GM12872 (cell line): Measurements from ENCODE around the gene KRT86.
A peak's percentile ranks its signal among the peaks of the same experiment; 100 is the strongest.

ENCODE experiments used
- TF ChIP-seq, protein P1 (sequence below): IDR thresholded peaks from 3 replicates; pipeline ENCODE4 v1.5.1; 2011; ENCODE audit warnings: low read depth, mild to moderate bottlenecking, low read length, moderate library complexity; ENCODE audit not compliant: insufficient read depth

KRT86 gene

DNA sequence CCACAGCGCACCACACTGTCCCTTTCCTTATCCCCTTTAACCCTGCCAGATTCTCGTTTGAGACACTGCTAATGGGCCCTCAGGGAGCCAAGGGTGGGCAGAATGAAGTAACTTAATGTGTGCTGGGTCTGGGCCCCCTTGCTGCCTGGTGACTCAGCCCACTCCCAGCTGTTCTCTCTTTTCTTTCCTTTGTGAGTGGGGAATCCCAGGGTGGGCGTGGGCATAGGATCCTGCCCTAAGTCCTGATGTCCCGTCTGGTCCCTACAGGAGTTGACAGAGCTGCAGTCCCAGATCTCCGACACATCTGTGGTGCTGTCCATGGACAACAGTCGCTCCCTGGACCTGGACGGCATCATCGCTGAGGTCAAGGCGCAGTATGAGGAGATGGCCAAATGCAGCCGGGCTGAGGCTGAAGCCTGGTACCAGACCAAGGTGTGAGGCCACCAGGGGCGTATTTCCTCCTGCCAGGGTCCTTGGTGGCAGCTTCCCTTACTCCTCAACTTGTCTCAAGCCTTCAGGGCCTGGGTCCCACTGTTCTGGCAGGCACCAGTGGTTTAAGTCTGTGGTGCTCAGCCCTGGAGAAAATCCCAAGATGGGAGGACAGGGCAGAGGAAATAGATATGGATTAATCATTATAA, 33.1 kb upstream of the KRT86 start:
- TF ChIP-seq, protein P1, sequence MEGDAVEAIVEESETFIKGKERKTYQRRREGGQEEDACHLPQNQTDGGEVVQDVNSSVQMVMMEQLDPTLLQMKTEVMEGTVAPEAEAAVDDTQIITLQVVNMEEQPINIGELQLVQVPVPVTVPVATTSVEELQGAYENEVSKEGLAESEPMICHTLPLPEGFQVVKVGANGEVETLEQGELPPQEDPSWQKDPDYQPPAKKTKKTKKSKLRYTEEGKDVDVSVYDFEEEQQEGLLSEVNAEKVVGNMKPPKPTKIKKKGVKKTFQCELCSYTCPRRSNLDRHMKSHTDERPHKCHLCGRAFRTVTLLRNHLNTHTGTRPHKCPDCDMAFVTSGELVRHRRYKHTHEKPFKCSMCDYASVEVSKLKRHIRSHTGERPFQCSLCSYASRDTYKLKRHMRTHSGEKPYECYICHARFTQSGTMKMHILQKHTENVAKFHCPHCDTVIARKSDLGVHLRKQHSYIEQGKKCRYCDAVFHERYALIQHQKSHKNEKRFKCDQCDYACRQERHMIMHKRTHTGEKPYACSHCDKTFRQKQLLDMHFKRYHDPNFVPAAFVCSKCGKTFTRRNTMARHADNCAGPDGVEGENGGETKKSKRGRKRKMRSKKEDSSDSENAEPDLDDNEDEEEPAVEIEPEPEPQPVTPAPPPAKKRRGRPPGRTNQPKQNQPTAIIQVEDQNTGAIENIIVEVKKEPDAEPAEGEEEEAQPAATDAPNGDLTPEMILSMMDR = peak; percentile 32; the same call in 1 of the 3 replicates

DNA sequence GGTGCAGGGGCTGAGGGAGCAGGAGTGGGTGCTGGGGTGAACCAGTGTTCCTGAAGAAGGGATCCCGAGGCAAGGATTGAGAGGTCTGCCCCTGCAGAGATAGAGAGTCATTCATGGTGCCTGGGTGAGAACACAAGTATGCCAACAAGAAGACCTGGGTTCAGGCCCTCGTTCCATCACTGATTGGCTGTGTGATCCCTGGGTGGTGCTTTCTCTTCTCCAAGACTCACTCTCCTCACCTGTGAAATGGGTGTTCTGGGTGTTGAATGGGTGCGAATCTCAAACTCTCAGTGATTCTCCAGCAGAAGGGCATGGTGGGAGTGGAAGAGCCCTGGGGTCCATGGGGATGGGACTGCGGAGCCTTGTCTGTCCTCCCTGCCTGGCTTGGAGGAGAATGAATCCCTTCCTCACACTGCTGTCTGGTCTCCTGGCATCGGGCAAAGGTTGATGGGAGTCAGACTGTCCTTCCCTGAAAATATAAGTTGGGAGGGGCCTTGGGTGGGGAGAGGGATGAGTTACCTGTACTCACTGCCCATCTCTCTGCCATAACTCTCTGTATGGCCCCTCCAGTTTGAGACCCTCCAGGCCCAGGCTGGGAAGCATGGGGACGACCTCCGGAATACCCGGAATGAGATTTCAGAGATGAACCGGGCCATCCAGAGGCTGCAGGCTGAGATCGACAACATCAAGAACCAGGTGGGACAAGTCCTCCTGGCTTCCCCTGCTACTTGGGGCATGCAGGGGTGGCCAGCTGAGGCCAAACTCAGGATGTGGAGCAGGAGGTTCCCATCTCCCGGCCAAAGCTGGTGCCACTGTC, 31.8 kb upstream of the KRT86 start:
- TF ChIP-seq, protein P1 = no peak

DNA sequence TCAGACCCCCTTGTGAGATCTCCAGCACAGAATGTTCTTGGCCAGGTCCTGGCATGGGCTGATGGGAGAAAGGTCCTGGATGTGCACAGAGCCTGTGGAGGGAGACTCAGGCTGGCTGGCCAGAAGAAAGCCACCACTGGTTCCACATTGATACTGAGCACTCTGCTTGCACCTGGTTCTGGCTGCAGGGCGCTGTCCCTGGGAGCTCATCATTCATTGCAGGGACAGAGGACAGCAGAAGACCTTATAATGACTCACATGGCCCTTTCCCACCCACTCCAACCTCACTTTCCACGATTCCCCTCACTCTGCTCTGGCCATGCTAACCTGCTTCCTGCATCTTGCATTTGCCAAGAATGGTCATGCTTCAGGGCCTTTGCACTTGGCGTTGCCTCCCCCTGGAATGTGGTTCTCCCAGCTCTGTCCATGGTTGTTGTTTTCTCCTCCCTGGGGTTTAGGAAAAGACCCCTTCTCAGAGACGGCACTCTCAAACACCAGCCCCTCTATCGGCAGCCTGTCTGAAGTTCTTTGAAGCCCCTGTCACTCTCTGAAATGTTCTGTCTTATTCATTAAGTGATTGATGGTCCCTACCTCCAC, 31.1 kb upstream of the KRT86 start:
- TF ChIP-seq, protein P1 = no peak

DNA sequence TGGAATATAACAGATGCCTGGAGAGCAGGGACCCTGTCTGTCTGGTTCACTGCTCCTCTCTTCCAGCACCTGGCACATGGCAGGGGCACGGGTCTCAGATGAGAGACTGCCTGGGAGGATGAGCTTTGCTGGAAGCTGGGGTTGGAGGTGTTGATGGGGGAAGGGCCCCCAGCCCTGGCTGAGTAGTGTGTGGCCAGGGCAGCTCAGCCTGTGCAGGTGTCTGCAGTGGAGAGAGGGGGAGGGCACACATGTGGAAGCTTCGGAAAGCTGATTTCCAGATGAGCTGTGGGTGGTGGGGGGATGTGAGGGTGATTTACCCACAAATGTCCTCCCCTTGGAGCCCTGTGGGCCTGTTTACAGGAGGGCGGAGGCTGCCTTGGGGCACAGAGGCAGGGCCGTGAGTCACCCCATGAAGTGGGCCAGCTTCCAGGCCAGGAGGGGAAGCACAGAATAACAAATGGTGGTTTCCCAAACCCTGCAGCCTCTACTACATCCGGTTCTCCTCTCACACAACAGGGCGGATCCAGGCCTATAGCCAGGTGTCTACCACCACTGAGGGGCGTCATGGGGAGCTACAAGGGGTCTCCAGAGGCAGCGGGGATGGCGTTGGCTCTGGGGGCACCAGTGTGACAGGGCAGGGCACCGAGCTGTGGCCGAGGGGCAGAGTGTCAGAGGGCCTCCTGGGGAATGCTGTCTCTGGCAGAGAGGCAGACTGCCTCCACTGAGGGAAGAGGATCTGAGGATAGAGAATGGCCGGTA, 30.4 kb upstream of the KRT86 start:
- TF ChIP-seq, protein P1 = no peak

DNA sequence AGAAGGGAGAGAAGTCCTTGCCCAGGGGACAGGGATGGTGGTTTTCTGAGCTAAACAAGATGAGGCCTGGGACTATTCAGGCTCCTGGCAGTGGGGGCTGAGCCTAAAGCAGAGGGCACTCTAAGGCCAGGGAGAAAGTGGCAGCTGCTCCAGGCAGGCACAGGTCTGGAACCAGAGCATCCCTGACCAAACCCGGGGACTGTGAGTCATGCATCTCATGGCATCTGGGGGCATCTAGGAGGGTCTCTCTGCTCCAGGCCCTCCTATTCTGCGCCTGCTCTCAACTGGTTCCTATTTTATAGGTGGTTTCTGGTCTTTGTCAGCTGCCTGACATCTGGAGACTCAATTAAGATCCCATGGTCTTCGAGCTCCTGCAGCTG, 29.8 kb upstream of the KRT86 start:
- TF ChIP-seq, protein P1 = no peak

DNA sequence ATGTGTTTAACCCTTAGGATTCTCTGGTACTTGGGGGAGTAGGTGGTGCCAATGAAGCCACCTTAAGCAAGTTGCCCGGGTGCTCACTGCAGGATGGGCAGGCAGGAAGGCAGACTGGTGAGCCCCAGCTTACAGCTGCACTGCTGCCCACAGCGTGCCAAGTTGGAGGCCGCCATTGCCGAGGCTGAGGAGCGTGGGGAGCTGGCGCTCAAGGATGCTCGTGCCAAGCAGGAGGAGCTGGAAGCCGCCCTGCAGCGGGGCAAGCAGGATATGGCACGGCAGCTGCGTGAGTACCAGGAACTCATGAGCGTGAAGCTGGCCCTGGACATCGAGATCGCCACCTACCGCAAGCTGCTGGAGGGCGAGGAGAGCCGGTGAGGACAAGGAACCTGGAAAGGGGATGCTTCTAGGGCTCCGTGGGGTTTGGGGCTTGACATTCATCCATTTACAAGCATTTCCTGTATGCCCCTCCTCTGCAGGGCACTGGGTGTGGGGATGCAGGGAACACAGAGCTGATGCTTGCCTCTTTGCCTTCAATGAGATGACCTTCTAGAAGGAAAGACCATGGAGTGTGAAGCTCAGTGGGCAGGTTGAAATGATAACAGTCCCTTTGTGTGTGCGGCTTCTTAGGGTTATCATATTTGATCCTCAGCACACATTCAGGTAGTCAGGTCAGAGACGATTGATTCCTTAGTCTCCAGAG, 29.0 kb upstream of the KRT86 start:
- TF ChIP-seq, protein P1 = no peak
